WTC11 (cell line): ENCODE results near the gene BPIFB4. TPM values are rescaled to one million over a fixed set of nuclear protein-coding genes. Genes with fewer than 3 reads are reported as not detected.

ENCODE experiments used
- ATAC-seq: fragments of 200-7000 bp; cut with Tn5 transposase; 2 replicates; pipeline ENCODE4 v1.10.0; 2021; ENCODE audit warnings: mild to moderate bottlenecking, moderate library complexity
- CTCF ChIA-PET: fragments of 300-600 bp; sonication (Branson Sonifier 250); formaldehyde crosslinking; loops from one replicate; lab custom pipeline; 2021; ENCODE audit warnings: antibody characterized with exemption; lab: Charles Lee
- POLR2A ChIA-PET: fragments of 350-600 bp; sonication (Branson Sonifier 250); formaldehyde crosslinking; loops from one replicate; lab custom pipeline; 2021; ENCODE audit warnings: antibody characterized with exemption; lab: Charles Lee
- DNase-seq: peaks from one replicate; pipeline ENCODE4 v3.0.0; 2021; ENCODE audit warnings: low spot score
- H3K27ac Mint-ChIP-seq: 2 replicates; pipeline ENCODE4 v1.8.0; 2021; ENCODE audit warnings: mixed read lengths
- H3K27me3 Mint-ChIP-seq: 2 replicates; pipeline ENCODE4 v1.8.0; 2021; ENCODE audit warnings: low read depth, mild to moderate bottlenecking, moderate library complexity, mixed read lengths
- H3K36me3 Mint-ChIP-seq: 2 replicates; pipeline ENCODE4 v1.8.0; 2021; ENCODE audit warnings: mixed read lengths
- H3K4me1 Mint-ChIP-seq: 2 replicates; pipeline ENCODE4 v1.8.0; 2022; ENCODE audit warnings: mixed read lengths
- H3K4me3 Mint-ChIP-seq: 2 replicates; pipeline ENCODE4 v1.8.0; 2021; ENCODE audit warnings: mild to moderate bottlenecking, moderate library complexity, mixed read lengths
- H3K9me3 Mint-ChIP-seq: 2 replicates; pipeline ENCODE4 v1.8.0; 2021; ENCODE audit warnings: mixed read lengths
- ATF1 ChIP-seq: sonication (generic); formaldehyde crosslinking; IDR thresholded peaks from 2 replicates; pipeline ENCODE4 v1.8.1; 2023; ENCODE audit warnings: mild to moderate bottlenecking, moderate library complexity, missing genetic modification reagents
- CREM ChIP-seq: sonication (generic); formaldehyde crosslinking; IDR thresholded peaks from 2 replicates; pipeline ENCODE4 v1.8.1; 2022; ENCODE audit warnings: mild to moderate bottlenecking, missing genetic modification reagents, moderate library complexity
- EMX1 ChIP-seq: fragments of 250-450 bp; sonication (Bioruptor Pico); IDR thresholded peaks from 2 replicates; pipeline ENCODE4 v1.8.0; 2021; ENCODE audit warnings: mild to moderate bottlenecking
- ESRRA ChIP-seq: sonication (generic); formaldehyde crosslinking; IDR thresholded peaks from 2 replicates; pipeline ENCODE4 v1.8.1; 2022; ENCODE audit warnings: mild to moderate bottlenecking, missing genetic modification reagents, borderline replicate concordance
- ETV6 ChIP-seq: sonication (generic); formaldehyde crosslinking; IDR thresholded peaks from 2 replicates; pipeline ENCODE4 v1.8.1; 2022; ENCODE audit warnings: mild to moderate bottlenecking, missing genetic modification reagents
- FOXJ3 ChIP-seq: sonication (generic); formaldehyde crosslinking; IDR thresholded peaks from 2 replicates; pipeline ENCODE4 v1.9.0; 2021; ENCODE audit warnings: missing genetic modification reagents, mild to moderate bottlenecking, borderline replicate concordance
- GABPB1 ChIP-seq: sonication (generic); formaldehyde crosslinking; IDR thresholded peaks from 2 replicates; pipeline ENCODE4 v1.8.1; 2023; ENCODE audit warnings: mild to moderate bottlenecking, missing genetic modification reagents
- GRHL2 ChIP-seq: fragments of 250-450 bp; sonication (Bioruptor Pico); IDR thresholded peaks from 2 replicates; pipeline ENCODE4 v1.8.0; 2022; ENCODE audit warnings: mild to moderate bottlenecking, moderate library complexity; ENCODE audit not compliant: insufficient replicate concordance, severe bottlenecking
- GTF2I ChIP-seq: fragments of 250-450 bp; sonication (Bioruptor Pico); conservative IDR thresholded peaks from 2 replicates; pipeline ENCODE4 v1.4.0; 2021; ENCODE audit warnings: mild to moderate bottlenecking
- IRF2 ChIP-seq: sonication (generic); formaldehyde crosslinking; IDR thresholded peaks from 2 replicates; pipeline ENCODE4 v1.8.0; 2022; ENCODE audit warnings: low read depth, missing genetic modification reagents, borderline replicate concordance
- MXD4 ChIP-seq: fragments of 250-450 bp; sonication (Bioruptor Pico); IDR thresholded peaks from 2 replicates; pipeline ENCODE4 v1.8.0; 2021; ENCODE audit warnings: mild to moderate bottlenecking, moderate library complexity, borderline replicate concordance
- NFE2L1 ChIP-seq: sonication (generic); formaldehyde crosslinking; IDR thresholded peaks from 2 replicates; pipeline ENCODE4 v1.8.1; 2023; ENCODE audit warnings: missing genetic modification reagents
- NR2C2 ChIP-seq: sonication (generic); formaldehyde crosslinking; IDR thresholded peaks from 2 replicates; pipeline ENCODE4 v1.8.0; 2022; ENCODE audit warnings: mild to moderate bottlenecking, missing genetic modification reagents
- OVOL2 ChIP-seq: fragments of 250-450 bp; sonication (Bioruptor Pico); IDR thresholded peaks from 2 replicates; pipeline ENCODE4 v1.9.0; 2021; ENCODE audit warnings: mild to moderate bottlenecking, borderline replicate concordance
- SOX15 ChIP-seq: fragments of 250-450 bp; sonication (Bioruptor Pico); IDR thresholded peaks from 2 replicates; pipeline ENCODE4 v1.9.0; 2021; ENCODE audit warnings: mild to moderate bottlenecking
- ZNF121 ChIP-seq: sonication (generic); formaldehyde crosslinking; IDR thresholded peaks from 2 replicates; pipeline ENCODE4 v1.8.0; 2023; ENCODE audit warnings: missing genetic modification reagents
- ZNF138 ChIP-seq: sonication (generic); formaldehyde crosslinking; conservative IDR thresholded peaks from 2 replicates; pipeline ENCODE4 v1.8.1; 2022; ENCODE audit warnings: mild to moderate bottlenecking, moderate library complexity, missing genetic modification reagents
- ZNF423 ChIP-seq: fragments of 250-450 bp; sonication (Bioruptor Pico); IDR thresholded peaks from 2 replicates; pipeline ENCODE4 v2.1.2; 2022; ENCODE audit warnings: mild to moderate bottlenecking, moderate library complexity
- total RNA-seq: library from RNA; stranded (reverse); gene quantifications from 3 replicates; pipeline ENCODE4 v1.2.3, GENCODE V29; 2021
- TF ChIP-seq, protein P1 (sequence below): sonication (generic); formaldehyde crosslinking; conservative IDR thresholded peaks from 2 replicates; pipeline ENCODE4 v1.8.1; 2023; ENCODE audit warnings: mild to moderate bottlenecking, low read depth, missing genetic modification reagents, moderate library complexity
- TF ChIP-seq, protein P2 (sequence below): fragments of 200-600 bp; IDR thresholded peaks from 2 replicates; pipeline ENCODE4 v1.8.0; 2022; ENCODE audit warnings: antibody characterized with exemption
- TF ChIP-seq, protein P3 (sequence below): fragments of 250-450 bp; sonication (Bioruptor Pico); IDR thresholded peaks from 2 replicates; pipeline ENCODE4 v1.9.0; 2021; ENCODE audit warnings: moderate library complexity, mild to moderate bottlenecking, inconsistent platforms, borderline replicate concordance
- TF ChIP-seq, protein P4 (sequence below): sonication (generic); formaldehyde crosslinking; IDR thresholded peaks from 2 replicates; pipeline ENCODE4 v1.8.0; 2022; ENCODE audit warnings: missing genetic modification reagents
- TF ChIP-seq, protein P5 (sequence below): sonication (generic); formaldehyde crosslinking; IDR thresholded peaks from 2 replicates; pipeline ENCODE4 v1.8.1; 2022; ENCODE audit warnings: mild to moderate bottlenecking, missing genetic modification reagents, moderate library complexity, borderline replicate concordance
- TF ChIP-seq, protein P6 (sequence below): sonication (generic); formaldehyde crosslinking; IDR thresholded peaks from 2 replicates; pipeline ENCODE4 v1.8.1; 2022; ENCODE audit warnings: mild to moderate bottlenecking, moderate library complexity, missing genetic modification reagents

Gene BPIFB4
- total RNA-seq, 1 experiment from 2014 or later, result not detected

DNA sequence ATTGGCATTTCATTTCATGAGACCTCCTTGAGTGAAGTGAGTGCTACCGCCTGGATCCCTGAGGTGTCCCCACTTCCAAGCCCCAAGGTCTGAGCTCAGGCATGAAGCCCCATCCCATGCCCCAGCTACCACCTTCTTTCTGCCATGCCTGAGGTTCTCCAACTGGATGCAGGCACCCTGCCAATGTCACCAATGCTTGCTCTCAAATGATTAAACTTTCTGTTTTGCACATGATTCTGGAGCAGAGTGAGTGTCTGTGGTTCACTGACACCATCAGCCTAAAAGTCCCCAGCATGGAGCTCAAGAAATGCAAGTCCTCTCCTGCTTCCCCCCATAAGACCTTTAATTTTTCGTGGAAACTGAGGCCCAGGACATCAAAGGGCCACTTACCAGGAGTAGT is 44.8 kb downstream of the BPIFB4 start:
- ATAC-seq, result no peak
- no peak overlapping the region for H3K4me3 Mint-ChIP-seq
- peaks cover 37% of the 10 kb centered on the region for H3K9me3 Mint-ChIP-seq
- no peaks in the 10 kb centered on the region for H3K4me1 Mint-ChIP-seq
- no peak overlapping the region for H3K27ac Mint-ChIP-seq
- CTCF ChIA-PET, result interaction anchor here (1.0 kb wide), 1 partner anchor 28 kb away, joined by 3 read pairs; no protein-coding TSS in a partner anchor
- DNase-seq, result no peak
- peaks cover 12% of the 10 kb centered on the region for H3K27me3 Mint-ChIP-seq
- peaks cover 11% of the 10 kb centered on the region for H3K36me3 Mint-ChIP-seq
- TF ChIP-seq, protein P1, sequence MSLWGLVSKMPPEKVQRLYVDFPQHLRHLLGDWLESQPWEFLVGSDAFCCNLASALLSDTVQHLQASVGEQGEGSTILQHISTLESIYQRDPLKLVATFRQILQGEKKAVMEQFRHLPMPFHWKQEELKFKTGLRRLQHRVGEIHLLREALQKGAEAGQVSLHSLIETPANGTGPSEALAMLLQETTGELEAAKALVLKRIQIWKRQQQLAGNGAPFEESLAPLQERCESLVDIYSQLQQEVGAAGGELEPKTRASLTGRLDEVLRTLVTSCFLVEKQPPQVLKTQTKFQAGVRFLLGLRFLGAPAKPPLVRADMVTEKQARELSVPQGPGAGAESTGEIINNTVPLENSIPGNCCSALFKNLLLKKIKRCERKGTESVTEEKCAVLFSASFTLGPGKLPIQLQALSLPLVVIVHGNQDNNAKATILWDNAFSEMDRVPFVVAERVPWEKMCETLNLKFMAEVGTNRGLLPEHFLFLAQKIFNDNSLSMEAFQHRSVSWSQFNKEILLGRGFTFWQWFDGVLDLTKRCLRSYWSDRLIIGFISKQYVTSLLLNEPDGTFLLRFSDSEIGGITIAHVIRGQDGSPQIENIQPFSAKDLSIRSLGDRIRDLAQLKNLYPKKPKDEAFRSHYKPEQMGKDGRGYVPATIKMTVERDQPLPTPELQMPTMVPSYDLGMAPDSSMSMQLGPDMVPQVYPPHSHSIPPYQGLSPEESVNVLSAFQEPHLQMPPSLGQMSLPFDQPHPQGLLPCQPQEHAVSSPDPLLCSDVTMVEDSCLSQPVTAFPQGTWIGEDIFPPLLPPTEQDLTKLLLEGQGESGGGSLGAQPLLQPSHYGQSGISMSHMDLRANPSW (CRISPR knock-in tag), result no peak
- TF ChIP-seq OVOL2 (CRISPR knock-in tag) (no peak), FOXJ3 (CRISPR knock-in tag) (no peak), NFE2L1 (CRISPR knock-in tag) (no peak)
- TF ChIP-seq, protein P2, sequence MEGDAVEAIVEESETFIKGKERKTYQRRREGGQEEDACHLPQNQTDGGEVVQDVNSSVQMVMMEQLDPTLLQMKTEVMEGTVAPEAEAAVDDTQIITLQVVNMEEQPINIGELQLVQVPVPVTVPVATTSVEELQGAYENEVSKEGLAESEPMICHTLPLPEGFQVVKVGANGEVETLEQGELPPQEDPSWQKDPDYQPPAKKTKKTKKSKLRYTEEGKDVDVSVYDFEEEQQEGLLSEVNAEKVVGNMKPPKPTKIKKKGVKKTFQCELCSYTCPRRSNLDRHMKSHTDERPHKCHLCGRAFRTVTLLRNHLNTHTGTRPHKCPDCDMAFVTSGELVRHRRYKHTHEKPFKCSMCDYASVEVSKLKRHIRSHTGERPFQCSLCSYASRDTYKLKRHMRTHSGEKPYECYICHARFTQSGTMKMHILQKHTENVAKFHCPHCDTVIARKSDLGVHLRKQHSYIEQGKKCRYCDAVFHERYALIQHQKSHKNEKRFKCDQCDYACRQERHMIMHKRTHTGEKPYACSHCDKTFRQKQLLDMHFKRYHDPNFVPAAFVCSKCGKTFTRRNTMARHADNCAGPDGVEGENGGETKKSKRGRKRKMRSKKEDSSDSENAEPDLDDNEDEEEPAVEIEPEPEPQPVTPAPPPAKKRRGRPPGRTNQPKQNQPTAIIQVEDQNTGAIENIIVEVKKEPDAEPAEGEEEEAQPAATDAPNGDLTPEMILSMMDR, result no peak
- POLR2A ChIA-PET, result no interaction called here

DNA sequence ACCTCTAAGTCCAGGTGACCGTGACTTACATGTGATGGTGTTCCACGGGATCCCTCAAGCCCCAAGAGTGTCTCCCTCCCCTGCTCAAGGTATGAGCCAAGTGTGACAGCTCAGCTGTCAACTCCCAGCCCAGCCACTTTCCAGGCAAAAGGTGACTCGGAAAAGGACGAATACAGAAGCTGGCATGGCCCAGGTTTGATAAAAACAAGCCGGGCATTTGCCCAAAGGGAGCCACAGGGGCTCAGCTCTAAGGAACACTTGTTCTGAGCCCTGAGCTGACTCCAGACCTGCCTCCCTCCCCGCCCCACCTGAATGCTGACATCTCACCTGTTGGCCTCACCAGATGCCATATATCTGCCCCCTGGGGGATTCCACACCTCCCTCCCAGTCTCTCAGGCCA is 45.6 kb downstream of the BPIFB4 start:
- ChIA-PET POLR2A (no interaction called here), CTCF (interaction anchor here (1.0 kb wide), 1 partner anchor 29 kb away, joined by 3 read pairs; no protein-coding TSS in a partner anchor)
- Mint-ChIP-seq H3K4me3 (no peak overlapping the region), H3K27me3 (peaks cover 12% of the 10 kb centered on the region), H3K9me3 (peaks cover 31% of the 10 kb centered on the region), H3K4me1 (no peaks in the 10 kb centered on the region), H3K27ac (no peak overlapping the region), H3K36me3 (peaks cover 11% of the 10 kb centered on the region)
- DNase-seq, result no peak
- ATAC-seq, result no peak
- no peak for TF ChIP-seq EMX1
- TF ChIP-seq ZNF423 (CRISPR knock-in tag), result no peak
- TF ChIP-seq MXD4 (CRISPR knock-in tag), result no peak
- TF ChIP-seq, protein P3, sequence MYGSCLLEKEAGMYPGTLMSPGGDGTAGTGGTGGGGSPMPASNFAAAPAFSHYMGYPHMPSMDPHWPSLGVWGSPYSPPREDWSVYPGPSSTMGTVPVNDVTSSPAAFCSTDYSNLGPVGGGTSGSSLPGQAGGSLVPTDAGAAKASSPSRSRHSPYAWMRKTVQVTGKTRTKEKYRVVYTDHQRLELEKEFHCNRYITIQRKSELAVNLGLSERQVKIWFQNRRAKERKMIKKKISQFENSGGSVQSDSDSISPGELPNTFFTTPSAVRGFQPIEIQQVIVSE, result no peak
- no peak for TF ChIP-seq ATF1
- TF ChIP-seq CREM, result no peak
- no peak for TF ChIP-seq ZNF121 (CRISPR knock-in tag)
- TF ChIP-seq, protein P4, sequence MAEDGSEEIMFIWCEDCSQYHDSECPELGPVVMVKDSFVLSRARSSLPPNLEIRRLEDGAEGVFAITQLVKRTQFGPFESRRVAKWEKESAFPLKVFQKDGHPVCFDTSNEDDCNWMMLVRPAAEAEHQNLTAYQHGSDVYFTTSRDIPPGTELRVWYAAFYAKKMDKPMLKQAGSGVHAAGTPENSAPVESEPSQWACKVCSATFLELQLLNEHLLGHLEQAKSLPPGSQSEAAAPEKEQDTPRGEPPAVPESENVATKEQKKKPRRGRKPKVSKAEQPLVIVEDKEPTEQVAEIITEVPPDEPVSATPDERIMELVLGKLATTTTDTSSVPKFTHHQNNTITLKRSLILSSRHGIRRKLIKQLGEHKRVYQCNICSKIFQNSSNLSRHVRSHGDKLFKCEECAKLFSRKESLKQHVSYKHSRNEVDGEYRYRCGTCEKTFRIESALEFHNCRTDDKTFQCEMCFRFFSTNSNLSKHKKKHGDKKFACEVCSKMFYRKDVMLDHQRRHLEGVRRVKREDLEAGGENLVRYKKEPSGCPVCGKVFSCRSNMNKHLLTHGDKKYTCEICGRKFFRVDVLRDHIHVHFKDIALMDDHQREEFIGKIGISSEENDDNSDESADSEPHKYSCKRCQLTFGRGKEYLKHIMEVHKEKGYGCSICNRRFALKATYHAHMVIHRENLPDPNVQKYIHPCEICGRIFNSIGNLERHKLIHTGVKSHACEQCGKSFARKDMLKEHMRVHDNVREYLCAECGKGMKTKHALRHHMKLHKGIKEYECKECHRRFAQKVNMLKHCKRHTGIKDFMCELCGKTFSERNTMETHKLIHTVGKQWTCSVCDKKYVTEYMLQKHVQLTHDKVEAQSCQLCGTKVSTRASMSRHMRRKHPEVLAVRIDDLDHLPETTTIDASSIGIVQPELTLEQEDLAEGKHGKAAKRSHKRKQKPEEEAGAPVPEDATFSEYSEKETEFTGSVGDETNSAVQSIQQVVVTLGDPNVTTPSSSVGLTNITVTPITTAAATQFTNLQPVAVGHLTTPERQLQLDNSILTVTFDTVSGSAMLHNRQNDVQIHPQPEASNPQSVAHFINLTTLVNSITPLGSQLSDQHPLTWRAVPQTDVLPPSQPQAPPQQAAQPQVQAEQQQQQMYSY (CRISPR knock-in tag), result no peak

DNA sequence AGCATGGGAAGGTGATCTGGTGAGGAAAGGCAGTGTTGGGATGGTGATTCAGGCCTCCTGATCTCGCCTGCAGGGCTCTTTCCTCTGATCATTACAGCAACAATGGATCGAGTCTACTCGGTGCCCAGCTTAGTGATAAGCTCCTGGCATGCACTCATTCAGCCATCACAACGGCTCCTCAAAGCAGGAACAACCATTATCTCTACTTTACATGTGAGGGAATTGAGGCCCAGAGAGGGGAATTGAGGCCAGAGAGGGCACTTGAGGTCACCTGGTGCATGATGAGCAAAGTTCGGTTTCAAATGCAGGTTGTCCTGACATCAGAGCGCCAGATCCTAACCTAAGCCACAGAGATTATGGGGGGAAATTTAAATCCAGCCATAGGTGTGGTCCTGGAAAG is 46.5 kb downstream of the BPIFB4 start:
- ChIA-PET CTCF (no interaction called here), POLR2A (no interaction called here)
- H3K27ac Mint-ChIP-seq, result no peak overlapping the region
- H3K27me3 Mint-ChIP-seq, result peaks cover 8% of the 10 kb centered on the region
- H3K4me3 Mint-ChIP-seq, result no peak overlapping the region
- TF ChIP-seq GRHL2 (CRISPR knock-in tag) (no peak), SOX15 (CRISPR knock-in tag) (no peak), ESRRA (CRISPR knock-in tag) (no peak), NR2C2 (CRISPR knock-in tag) (no peak), ETV6 (no peak), GABPB1 (CRISPR knock-in tag) (no peak), GTF2I (CRISPR knock-in tag) (no peak), ZNF138 (CRISPR knock-in tag) (no peak), IRF2 (CRISPR knock-in tag) (no peak)
- TF ChIP-seq, protein P5, sequence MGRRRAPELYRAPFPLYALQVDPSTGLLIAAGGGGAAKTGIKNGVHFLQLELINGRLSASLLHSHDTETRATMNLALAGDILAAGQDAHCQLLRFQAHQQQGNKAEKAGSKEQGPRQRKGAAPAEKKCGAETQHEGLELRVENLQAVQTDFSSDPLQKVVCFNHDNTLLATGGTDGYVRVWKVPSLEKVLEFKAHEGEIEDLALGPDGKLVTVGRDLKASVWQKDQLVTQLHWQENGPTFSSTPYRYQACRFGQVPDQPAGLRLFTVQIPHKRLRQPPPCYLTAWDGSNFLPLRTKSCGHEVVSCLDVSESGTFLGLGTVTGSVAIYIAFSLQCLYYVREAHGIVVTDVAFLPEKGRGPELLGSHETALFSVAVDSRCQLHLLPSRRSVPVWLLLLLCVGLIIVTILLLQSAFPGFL (CRISPR knock-in tag), result no peak
- TF ChIP-seq, protein P6, sequence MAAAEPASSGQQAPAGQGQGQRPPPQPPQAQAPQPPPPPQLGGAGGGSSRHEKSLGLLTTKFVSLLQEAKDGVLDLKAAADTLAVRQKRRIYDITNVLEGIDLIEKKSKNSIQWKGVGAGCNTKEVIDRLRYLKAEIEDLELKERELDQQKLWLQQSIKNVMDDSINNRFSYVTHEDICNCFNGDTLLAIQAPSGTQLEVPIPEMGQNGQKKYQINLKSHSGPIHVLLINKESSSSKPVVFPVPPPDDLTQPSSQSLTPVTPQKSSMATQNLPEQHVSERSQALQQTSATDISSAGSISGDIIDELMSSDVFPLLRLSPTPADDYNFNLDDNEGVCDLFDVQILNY (CRISPR knock-in tag), result no peak
- DNase-seq, result no peak
- peaks cover 25% of the 10 kb centered on the region for H3K9me3 Mint-ChIP-seq
- H3K4me1 Mint-ChIP-seq, result no peaks in the 10 kb centered on the region
- no peak for ATAC-seq
- peaks cover 11% of the 10 kb centered on the region for H3K36me3 Mint-ChIP-seq
